Fibroblast of villous mesenchyme (primary cell): Measurements from ENCODE around the gene PRCC. TPM values are rescaled to one million over a fixed set of nuclear protein-coding genes. Genes with fewer than 3 reads are reported as not detected.
A peak's percentile ranks its signal among the peaks of the same experiment; 100 is the strongest.

Experiments used
- DNase-seq: peaks from one replicate; pipeline ENCODE4 v3.0.0-alpha.2; 2010; ENCODE audit warnings: low read depth
- H3K4me3 ChIP-seq: 2 replicates; pipeline ENCODE4 v1.5.1; 2011; ENCODE audit warnings: low read depth, mild to moderate bottlenecking, low read length
- total RNA-seq: library from RNA; depleted of rRNA; stranded (reverse); fragments of >200 nt; gene quantifications from 2 replicates; pipeline ENCODE4 v1.2.3, GENCODE V29; 2012
- TF ChIP-seq, protein P1 (sequence below): IDR thresholded peaks from 2 replicates; pipeline ENCODE4 v1.5.1; 2012; ENCODE audit warnings: low read depth, mild to moderate bottlenecking, low read length; ENCODE audit not compliant: insufficient read depth

The PRCC gene
- total RNA-seq, 1 donor, result 19.0 TPM

DNA sequence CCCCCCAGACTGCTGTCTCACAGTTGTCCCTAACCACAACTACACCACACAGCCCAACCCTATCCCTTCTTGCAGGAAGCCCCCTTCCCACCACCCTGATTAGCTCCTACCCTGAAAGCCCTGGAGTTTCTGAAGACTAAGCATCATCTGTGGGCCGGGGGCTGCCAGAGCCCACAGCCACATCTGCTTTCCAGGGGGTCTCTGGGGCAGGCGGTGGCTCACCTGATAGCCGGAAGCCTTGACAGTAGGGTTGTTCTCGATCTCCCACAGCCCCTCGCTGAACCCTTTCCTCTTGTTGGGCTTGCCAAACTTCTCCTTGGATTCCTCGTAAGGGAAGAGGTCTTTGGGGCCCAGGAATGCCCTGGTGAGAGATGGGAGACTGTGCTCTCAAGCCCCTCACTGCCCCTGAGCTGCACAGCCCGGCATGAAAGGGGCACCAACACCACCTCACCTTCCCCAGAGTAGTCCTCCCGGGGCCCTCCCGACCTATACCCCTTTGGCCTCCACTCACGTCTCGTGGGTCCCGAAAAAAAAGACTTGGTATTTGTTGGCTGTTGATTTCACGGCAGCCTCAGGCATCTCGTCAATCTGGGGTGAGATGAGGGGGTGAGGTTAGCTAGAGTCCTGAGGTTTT is 22.4 kb upstream of the PRCC start:
- DNase-seq, result no peak
- TF ChIP-seq, protein P1, sequence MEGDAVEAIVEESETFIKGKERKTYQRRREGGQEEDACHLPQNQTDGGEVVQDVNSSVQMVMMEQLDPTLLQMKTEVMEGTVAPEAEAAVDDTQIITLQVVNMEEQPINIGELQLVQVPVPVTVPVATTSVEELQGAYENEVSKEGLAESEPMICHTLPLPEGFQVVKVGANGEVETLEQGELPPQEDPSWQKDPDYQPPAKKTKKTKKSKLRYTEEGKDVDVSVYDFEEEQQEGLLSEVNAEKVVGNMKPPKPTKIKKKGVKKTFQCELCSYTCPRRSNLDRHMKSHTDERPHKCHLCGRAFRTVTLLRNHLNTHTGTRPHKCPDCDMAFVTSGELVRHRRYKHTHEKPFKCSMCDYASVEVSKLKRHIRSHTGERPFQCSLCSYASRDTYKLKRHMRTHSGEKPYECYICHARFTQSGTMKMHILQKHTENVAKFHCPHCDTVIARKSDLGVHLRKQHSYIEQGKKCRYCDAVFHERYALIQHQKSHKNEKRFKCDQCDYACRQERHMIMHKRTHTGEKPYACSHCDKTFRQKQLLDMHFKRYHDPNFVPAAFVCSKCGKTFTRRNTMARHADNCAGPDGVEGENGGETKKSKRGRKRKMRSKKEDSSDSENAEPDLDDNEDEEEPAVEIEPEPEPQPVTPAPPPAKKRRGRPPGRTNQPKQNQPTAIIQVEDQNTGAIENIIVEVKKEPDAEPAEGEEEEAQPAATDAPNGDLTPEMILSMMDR, result no peak
- H3K4me3 ChIP-seq, result no peak overlapping the region

DNA sequence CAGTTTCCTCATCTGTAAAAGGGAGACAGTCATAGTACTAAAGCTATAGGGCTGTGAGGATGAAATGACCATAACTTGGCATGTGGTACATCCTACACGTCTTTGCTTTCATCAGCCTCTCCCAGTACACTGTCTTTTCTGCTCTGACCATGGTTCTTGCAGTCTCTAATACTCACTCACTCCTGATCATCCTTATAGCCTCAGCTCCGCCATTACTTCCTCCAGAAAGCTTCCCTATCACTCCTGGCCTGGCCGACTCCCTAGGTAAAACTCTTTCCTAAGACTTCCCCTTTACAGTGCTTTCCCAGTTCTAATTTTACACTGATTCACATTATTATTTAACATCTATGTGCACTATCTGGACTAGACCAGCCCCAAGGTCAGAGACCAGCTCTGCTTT is 21.5 kb upstream of the PRCC start:
- TF ChIP-seq, protein P1, result no peak
- no peak for DNase-seq
- H3K4me3 ChIP-seq, result no peak overlapping the region

DNA sequence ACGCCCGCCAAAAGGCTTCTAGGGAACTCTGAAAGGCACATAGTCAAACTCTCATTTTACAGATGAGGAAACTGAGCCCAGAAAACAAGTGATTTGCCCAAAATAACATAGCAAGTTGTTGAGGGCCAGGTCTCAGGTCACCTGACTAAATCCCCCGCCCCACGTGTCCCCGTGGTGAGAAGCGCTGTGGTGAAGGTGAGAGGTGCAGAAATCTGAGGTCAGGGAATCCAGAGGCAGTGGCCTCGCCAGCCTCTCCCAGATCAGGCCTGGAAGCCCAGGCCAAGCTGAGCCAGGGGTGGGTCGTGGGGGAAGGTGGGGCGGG is 21.0 kb upstream of the PRCC start:
- H3K4me3 ChIP-seq, result peak overlapping the region; percentile 87
- DNase-seq, result no peak
- TF ChIP-seq, protein P1, result no peak

DNA sequence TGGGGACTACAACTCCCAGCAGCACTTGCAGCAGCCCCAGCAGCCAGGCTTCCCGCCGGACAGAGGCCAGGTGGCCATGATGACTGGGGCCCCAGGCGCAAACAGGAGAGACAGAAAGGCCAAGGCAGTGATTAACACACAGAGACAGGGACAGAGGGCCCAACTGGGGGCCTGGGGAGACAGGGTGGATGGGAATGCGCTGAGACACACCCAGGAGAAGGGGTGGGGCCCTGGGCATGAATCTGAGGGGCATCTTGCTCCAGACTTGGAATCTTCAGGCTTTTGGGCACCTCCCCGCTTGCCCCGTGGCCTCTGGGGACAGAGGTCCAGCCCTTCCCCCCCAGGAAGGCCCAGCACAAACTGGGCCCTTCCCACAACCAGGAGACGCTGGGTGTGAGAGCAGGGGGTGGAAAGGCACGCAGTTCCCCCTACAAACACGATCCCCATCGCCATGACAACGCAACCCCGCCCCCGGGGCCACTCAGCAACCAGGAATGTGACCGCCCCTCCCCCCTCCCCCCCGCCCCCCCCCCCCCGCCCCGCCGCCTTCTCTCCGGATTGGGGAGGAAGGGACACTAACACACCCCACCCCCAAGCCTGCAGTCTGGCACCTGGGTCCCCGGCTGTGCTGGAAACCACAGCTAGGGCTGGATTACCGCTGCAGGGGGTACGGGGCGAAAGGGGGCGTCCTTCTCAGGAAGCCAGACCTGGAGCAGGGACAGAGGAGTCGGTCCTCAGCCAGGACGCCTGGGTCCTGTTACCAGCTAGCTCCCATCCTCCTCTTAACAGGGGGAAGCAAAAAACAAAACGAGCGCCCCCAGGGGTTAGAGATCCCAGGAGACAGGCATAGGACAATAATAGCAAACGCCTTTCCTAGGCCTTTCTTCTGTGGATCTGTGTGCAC is 20.4 kb upstream of the PRCC start:
- H3K4me3 ChIP-seq, result peak overlapping the region; percentile 87
- TF ChIP-seq, protein P1, result peak; percentile 26
- DNase-seq, result peak; percentile 93

- TF ChIP-seq, protein P1, result no peak
- H3K4me3 ChIP-seq, result peak overlapping the region; percentile 87
- no peak for DNase-seq
These were observed 19.3 kb upstream of the PRCC start for GRCh38 chr1:156747742-156748669.

DNA sequence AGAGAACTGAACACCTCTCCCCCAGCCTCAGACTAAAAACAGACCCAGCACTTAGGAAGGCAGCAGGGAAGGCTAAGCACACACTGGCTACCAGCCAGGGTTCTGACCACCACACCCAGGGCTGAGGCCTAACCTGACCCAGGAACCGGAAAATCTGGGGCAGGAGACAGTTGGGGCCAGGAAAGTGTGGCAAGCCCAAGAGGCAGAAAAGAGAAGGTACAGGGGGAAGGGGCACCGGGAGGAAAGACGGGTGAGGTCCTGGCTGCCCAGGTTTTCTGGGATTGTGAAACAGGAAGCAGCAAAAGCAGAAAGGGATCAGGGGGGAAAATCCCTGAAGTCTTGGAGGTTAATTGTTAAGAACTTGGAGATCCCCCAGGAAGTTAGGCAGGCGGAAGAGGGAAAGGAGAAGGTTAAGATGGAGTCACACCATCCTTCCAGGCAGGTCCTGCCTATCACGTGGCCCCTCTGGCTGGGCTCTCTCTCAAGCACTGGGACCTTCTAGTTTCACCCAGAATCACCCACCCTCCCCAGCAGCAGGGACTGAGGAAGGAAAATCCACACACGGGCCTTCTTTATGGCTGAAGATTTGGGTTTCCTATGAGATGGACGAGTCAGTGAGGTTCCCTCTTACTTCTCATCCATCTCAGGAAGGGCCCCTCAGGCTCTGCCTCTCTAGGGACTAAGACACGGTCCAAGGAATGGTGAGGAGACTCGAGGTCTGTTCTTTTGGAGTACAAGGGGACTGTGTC is 18.5 kb upstream of the PRCC start:
- H3K4me3 ChIP-seq, result peak overlapping the region; percentile 87
- TF ChIP-seq, protein P1, result no peak
- peak; percentile 72 for DNase-seq
